Astrocyte (in vitro differentiated cells and primary cell): ENCODE data around the gene LOXL4. TPM values are rescaled to one million over a fixed set of nuclear protein-coding genes. Genes with fewer than 3 reads are reported as not detected.

ENCODE experiments used
- DNase-seq: peaks from one replicate; pipeline ENCODE4 v3.0.0-alpha.2; 2010; ENCODE audit warnings: low read depth
- FAIRE-seq: peaks from 2 replicates; lab custom pipeline; 2011; peaks lifted over from hg19 to GRCh38; lab: Jason Lieb, UNC
- H2AFZ ChIP-seq: 2 replicates; pipeline ENCODE4 v1.6.0; 2012; ENCODE audit warnings: low read depth, low read length, inconsistent platforms
- H3K27ac ChIP-seq: 2 replicates; pipeline ENCODE4 v1.5.1; 2011; ENCODE audit warnings: low read depth, low read length, inconsistent platforms
- H3K27me3 ChIP-seq: 2 replicates; pipeline ENCODE4 v1.6.0; 2011; ENCODE audit warnings: low read length, inconsistent platforms; ENCODE audit not compliant: insufficient read depth
- H3K36me3 ChIP-seq: 2 replicates; pipeline ENCODE4 v1.5.1; 2011; ENCODE audit warnings: low read length, inconsistent platforms; ENCODE audit not compliant: insufficient read depth
- H3K4me1 ChIP-seq: 2 replicates; pipeline ENCODE4 v1.5.1; 2011; ENCODE audit warnings: low read length, inconsistent platforms; ENCODE audit not compliant: insufficient read depth
- H3K4me2 ChIP-seq: 2 replicates; pipeline ENCODE4 v1.6.0; 2012; ENCODE audit warnings: low read length, inconsistent platforms
- H3K4me3 ChIP-seq: 2 replicates; pipeline ENCODE4 v1.5.1; 2011; ENCODE audit warnings: low read depth, mild to moderate bottlenecking, low read length, inconsistent platforms; ENCODE audit not compliant: insufficient read depth
- H3K79me2 ChIP-seq: 2 replicates; pipeline ENCODE4 v1.6.0; 2012; ENCODE audit warnings: mild to moderate bottlenecking, low read length, inconsistent platforms; ENCODE audit not compliant: insufficient read depth
- H3K9ac ChIP-seq: 2 replicates; pipeline ENCODE4 v1.6.0; 2012; ENCODE audit warnings: mild to moderate bottlenecking, low read length, inconsistent platforms
- H3K9me3 ChIP-seq: 2 replicates; pipeline ENCODE4 v1.5.1; 2012; ENCODE audit warnings: low read depth, mild to moderate bottlenecking, low read length, inconsistent platforms; ENCODE audit not compliant: insufficient read depth
- H4K20me1 ChIP-seq: 2 replicates; pipeline ENCODE4 v1.6.0; 2012; ENCODE audit warnings: low read length, inconsistent platforms; ENCODE audit not compliant: insufficient read depth
- H3K27ac Mint-ChIP-seq: one replicate; pipeline ENCODE4 v1.8.0; 2021; ENCODE audit warnings: mild to moderate bottlenecking, mixed read lengths; ENCODE audit not compliant: unreplicated experiment
- H3K27me3 Mint-ChIP-seq: one replicate; pipeline ENCODE4 v1.8.0; 2021; ENCODE audit warnings: low read depth, mixed read lengths; ENCODE audit not compliant: unreplicated experiment
- H3K36me3 Mint-ChIP-seq: one replicate; pipeline ENCODE4 v1.8.0; 2021; ENCODE audit warnings: low read depth, mixed read lengths; ENCODE audit not compliant: unreplicated experiment
- H3K4me1 Mint-ChIP-seq: one replicate; pipeline ENCODE4 v1.8.0; 2021; ENCODE audit warnings: low read depth, mixed read lengths; ENCODE audit not compliant: unreplicated experiment
- H3K4me3 Mint-ChIP-seq: one replicate; pipeline ENCODE4 v1.8.0; 2021; ENCODE audit warnings: mild to moderate bottlenecking, moderate library complexity, mixed read lengths; ENCODE audit not compliant: unreplicated experiment
- H3K9me3 Mint-ChIP-seq: one replicate; pipeline ENCODE4 v1.8.0; 2021; ENCODE audit warnings: mild to moderate bottlenecking, mixed read lengths; ENCODE audit not compliant: unreplicated experiment
- EZH2 ChIP-seq: IDR thresholded peaks from 2 replicates; pipeline ENCODE4 v1.6.1; 2012; ENCODE audit warnings: mild to moderate bottlenecking, low read length, inconsistent platforms; ENCODE audit not compliant: insufficient read depth
- total RNA-seq: library from RNA; stranded (reverse); gene quantifications from 2 replicates; pipeline ENCODE4 v1.2.1, GENCODE V29; 2021
- TF ChIP-seq, protein P1 (sequence below): IDR thresholded peaks from 2 replicates; pipeline ENCODE4 v1.5.1; 2011; ENCODE audit warnings: low read depth, mild to moderate bottlenecking, inconsistent platforms, low read length, moderate library complexity; ENCODE audit not compliant: insufficient read depth

Gene LOXL4
- total RNA-seq, 1 donor from 2014 or later = 26.6 TPM

DNA sequence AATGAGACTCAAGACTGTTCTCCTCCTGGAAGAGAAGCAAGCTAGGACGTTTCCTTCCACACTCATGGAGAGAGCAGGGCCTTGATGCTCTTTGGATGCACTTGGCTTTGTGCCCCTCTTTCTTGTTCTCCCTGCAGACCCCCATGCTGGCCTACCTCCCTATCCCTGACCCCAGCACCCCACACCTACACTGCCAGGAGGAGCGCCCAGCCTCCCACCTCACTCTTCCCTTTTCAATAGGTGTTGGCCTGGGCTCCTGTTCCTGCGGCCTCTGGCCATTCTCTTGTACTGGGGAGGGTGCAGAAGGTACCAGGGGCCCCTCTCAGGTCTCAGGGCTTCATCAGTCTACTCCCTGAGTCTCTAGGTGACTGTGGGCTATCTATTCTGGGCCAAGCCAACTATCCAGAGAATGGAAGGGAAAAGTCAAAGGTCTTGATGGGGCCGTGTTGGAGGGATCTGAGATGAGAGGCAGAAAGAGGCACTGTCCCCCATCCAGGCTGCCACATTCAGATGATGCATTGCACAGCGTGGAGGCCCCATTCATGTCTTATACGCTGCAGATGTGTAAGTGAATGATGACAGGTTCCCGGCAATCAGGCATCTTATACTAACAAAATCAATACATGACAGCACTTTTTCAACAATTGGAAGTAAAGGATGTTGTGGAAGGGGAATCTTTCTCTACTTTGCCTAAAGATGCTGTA, 32.7 kb upstream of the LOXL4 start:
- H3K9me3 Mint-ChIP-seq = no peaks in the 10 kb centered on the region
- H4K20me1 ChIP-seq = no peaks in the 10 kb centered on the region
- H3K9ac ChIP-seq = no peak overlapping the region
- peaks cover 22% of the 10 kb centered on the region for H3K27me3 ChIP-seq
- H3K36me3 ChIP-seq = no peaks in the 10 kb centered on the region
- H3K4me3 ChIP-seq = no peak overlapping the region
- DNase-seq = no peak
- TF ChIP-seq EZH2 = no peak
- H3K36me3 Mint-ChIP-seq = no peaks in the 10 kb centered on the region
- H3K9me3 ChIP-seq = no peaks in the 10 kb centered on the region
- no peaks in the 10 kb centered on the region for H3K4me1 ChIP-seq
- no peak overlapping the region for H3K27ac ChIP-seq
- no peak overlapping the region for H3K4me2 ChIP-seq
- H3K27ac Mint-ChIP-seq = no peak overlapping the region
- H3K4me1 Mint-ChIP-seq = peaks cover 13% of the 10 kb centered on the region
- no peaks in the 10 kb centered on the region for H3K79me2 ChIP-seq
- FAIRE-seq = no peak
- H3K4me3 Mint-ChIP-seq = no peak overlapping the region
- no peak overlapping the region for H2AFZ ChIP-seq
- H3K27me3 Mint-ChIP-seq = peaks cover 19% of the 10 kb centered on the region

DNA sequence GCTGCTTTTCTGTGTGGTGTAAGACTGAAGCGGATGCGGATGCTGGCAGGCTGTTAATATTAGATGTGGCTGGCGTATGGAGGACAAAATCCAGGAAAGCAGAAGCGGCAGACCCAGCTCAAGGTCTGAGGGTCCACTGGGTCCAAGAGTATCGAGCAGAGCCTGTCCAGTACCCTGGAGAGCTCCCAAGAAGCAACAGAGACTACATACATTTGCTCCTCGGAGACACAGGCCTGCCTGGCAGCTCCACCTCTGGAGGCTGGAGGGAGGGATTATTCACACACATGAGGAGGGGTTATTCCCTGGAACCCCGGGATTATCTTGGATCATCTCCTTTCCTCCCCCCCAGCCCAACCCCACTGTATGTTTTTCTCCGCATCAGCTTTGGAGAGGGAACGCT, 31.3 kb upstream of the LOXL4 start:
- H3K4me1 Mint-ChIP-seq = peaks cover 17% of the 10 kb centered on the region
- no peak overlapping the region for H3K4me3 Mint-ChIP-seq
- Histone ChIP-seq H3K9ac (no peak overlapping the region), H3K4me1 (no peaks in the 10 kb centered on the region), H3K36me3 (no peaks in the 10 kb centered on the region), H4K20me1 (no peaks in the 10 kb centered on the region), H3K9me3 (no peaks in the 10 kb centered on the region), H3K27me3 (peaks cover 22% of the 10 kb centered on the region), H2AFZ (no peak overlapping the region), H3K79me2 (no peaks in the 10 kb centered on the region), H3K27ac (no peak overlapping the region), H3K4me3 (no peak overlapping the region), H3K4me2 (no peak overlapping the region)
- H3K27ac Mint-ChIP-seq = no peak overlapping the region
- peaks cover 17% of the 10 kb centered on the region for H3K27me3 Mint-ChIP-seq
- no peaks in the 10 kb centered on the region for H3K36me3 Mint-ChIP-seq
- no peak for TF ChIP-seq EZH2
- TF ChIP-seq, protein P1, sequence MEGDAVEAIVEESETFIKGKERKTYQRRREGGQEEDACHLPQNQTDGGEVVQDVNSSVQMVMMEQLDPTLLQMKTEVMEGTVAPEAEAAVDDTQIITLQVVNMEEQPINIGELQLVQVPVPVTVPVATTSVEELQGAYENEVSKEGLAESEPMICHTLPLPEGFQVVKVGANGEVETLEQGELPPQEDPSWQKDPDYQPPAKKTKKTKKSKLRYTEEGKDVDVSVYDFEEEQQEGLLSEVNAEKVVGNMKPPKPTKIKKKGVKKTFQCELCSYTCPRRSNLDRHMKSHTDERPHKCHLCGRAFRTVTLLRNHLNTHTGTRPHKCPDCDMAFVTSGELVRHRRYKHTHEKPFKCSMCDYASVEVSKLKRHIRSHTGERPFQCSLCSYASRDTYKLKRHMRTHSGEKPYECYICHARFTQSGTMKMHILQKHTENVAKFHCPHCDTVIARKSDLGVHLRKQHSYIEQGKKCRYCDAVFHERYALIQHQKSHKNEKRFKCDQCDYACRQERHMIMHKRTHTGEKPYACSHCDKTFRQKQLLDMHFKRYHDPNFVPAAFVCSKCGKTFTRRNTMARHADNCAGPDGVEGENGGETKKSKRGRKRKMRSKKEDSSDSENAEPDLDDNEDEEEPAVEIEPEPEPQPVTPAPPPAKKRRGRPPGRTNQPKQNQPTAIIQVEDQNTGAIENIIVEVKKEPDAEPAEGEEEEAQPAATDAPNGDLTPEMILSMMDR = no peak
- no peaks in the 10 kb centered on the region for H3K9me3 Mint-ChIP-seq
- FAIRE-seq = no peak
- no peak for DNase-seq

DNA sequence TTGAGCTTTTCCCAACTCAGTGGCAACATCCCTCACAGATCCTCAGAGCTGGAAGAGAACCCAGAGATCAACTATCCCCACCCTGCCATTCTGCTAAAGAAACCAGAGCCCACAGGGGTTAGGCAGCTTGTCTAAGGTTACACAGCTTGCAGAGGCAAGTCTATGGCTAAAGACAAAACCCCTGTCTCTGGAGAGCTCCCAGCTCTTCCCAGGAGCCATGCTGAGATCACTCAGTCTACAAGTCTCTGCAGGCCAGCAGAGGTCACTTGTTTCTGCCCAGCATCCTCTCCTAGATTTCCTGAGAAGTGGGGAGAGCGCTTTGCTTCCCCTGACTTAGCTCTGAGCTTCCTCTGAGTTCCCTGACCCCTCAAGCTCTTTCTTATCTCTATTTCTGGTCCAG, 28.5 kb upstream of the LOXL4 start:
- Histone ChIP-seq H3K36me3 (no peaks in the 10 kb centered on the region), H3K27ac (no peak overlapping the region), H3K27me3 (peaks cover 28% of the 10 kb centered on the region), H4K20me1 (no peaks in the 10 kb centered on the region), H3K9me3 (no peaks in the 10 kb centered on the region), H3K79me2 (no peaks in the 10 kb centered on the region), H3K4me1 (no peaks in the 10 kb centered on the region), H3K9ac (no peak overlapping the region), H3K4me3 (no peak overlapping the region), H2AFZ (no peak overlapping the region), H3K4me2 (no peak overlapping the region)
- H3K27ac Mint-ChIP-seq = no peak overlapping the region
- no peak overlapping the region for H3K4me3 Mint-ChIP-seq
- FAIRE-seq = no peak
- H3K36me3 Mint-ChIP-seq = no peaks in the 10 kb centered on the region
- H3K9me3 Mint-ChIP-seq = no peaks in the 10 kb centered on the region
- peaks cover 26% of the 10 kb centered on the region for H3K27me3 Mint-ChIP-seq
- no peak for DNase-seq
- no peak for TF ChIP-seq EZH2
- TF ChIP-seq, protein P1 = no peak
- peaks cover 25% of the 10 kb centered on the region for H3K4me1 Mint-ChIP-seq
